ENCODE results near the gene ARMH3.

GRCh38 chr10:102007796-102008195 is 48.2 kb downstream of the ARMH3 start:
- TF ChIP-seq CTCF (IDR thresholded peaks at IDR 0.05) (no peak), ZFX (IDR thresholded peaks at IDR 0.05; ENCODE audit: borderline replicate concordance) (no peak)

All from 22Rv1 (cell line).